Nephron (organoid): ENCODE data around the gene CDK5.

ENCODE experiments used
- H3K27ac Mint-ChIP-seq, 3 experiments: 2 replicates each; pipeline ENCODE4 v1.8.0; 2020; ENCODE audit warnings: mixed read lengths in 3 of 3, mild to moderate bottlenecking in 2 of 3, moderate library complexity in 1 of 3
- H3K27me3 Mint-ChIP-seq: 2 replicates; pipeline ENCODE4 v1.8.0; 2021; ENCODE audit warnings: low read depth, mild to moderate bottlenecking, moderate library complexity, mixed read lengths
- H3K36me3 Mint-ChIP-seq: 2 replicates; pipeline ENCODE4 v1.8.0; 2020; ENCODE audit warnings: low read depth, mixed read lengths
- H3K4me1 Mint-ChIP-seq: 2 replicates; pipeline ENCODE4 v1.8.0; 2020; ENCODE audit warnings: mixed read lengths
- H3K4me3 Mint-ChIP-seq, 3 experiments: 2 replicates each; pipeline ENCODE4 v1.8.0; 2020; ENCODE audit warnings: mild to moderate bottlenecking in 3 of 3, mixed read lengths in 3 of 3, moderate library complexity in 2 of 3
- H3K9me3 Mint-ChIP-seq: 2 replicates; pipeline ENCODE4 v1.8.0; 2020; ENCODE audit warnings: mixed read lengths
- CTCF ChIP-seq, 3 experiments: fragments of 200-600 bp; sonication (generic); IDR thresholded peaks; one replicate each; pipeline ENCODE4 v1.5.0; 2021; ENCODE audit warnings: antibody characterized with exemption in 3 of 3; ENCODE audit not compliant: unreplicated experiment in 3 of 3

Gene CDK5

GRCh38 chr7:151051108-151051507, 6.6 kb downstream of the CDK5 start:
- H3K4me1 Mint-ChIP-seq, result peaks cover 10% of the 10 kb centered on the region
- H3K27me3 Mint-ChIP-seq, result peaks cover 19% of the 10 kb centered on the region
- H3K9me3 Mint-ChIP-seq, result no peaks in the 10 kb centered on the region
- TF ChIP-seq CTCF (IDR thresholded peaks at IDR 0.05; ENCODE audit: unreplicated experiment in 3 of 3), result no peak
- H3K4me3 Mint-ChIP-seq, result no peak overlapping the region
- no peak overlapping the region for H3K27ac Mint-ChIP-seq
- peaks cover 5% of the 10 kb centered on the region for H3K36me3 Mint-ChIP-seq

GRCh38 chr7:151048911-151049463, 8.7 kb downstream of the CDK5 start:
- no peaks in the 10 kb centered on the region for H3K36me3 Mint-ChIP-seq
- H3K27me3 Mint-ChIP-seq, result peaks cover 16% of the 10 kb centered on the region

GRCh38 chr7:151047976-151048815, 9.5 kb downstream of the CDK5 start, which contains the start of gene ASIC3:
TSS of gene ASIC3 (plus strand) at chr7:151048531. CDS start at chr7:151048886, 355 bp downstream.
- Mint-ChIP-seq H3K9me3 (no peaks in the 10 kb centered on the region), H3K27me3 (peaks cover 16% of the 10 kb centered on the region), H3K4me3 (no peak within 1 kb of the TSS), H3K36me3 (no peaks in the 10 kb centered on the region), H3K4me1 (peaks cover 10% of the 10 kb centered on the region), H3K27ac (peak within 1 kb of the TSS in 2 of 3 experiments; percentile 8 to 32)
- no peak for TF ChIP-seq CTCF (IDR thresholded peaks at IDR 0.05; ENCODE audit: unreplicated experiment in 3 of 3)

More at GRCh38 chr7:151048911-151049463, 8.7 kb downstream of the CDK5 start:
- peaks cover 10% of the 10 kb centered on the region for H3K4me1 Mint-ChIP-seq
- no peak overlapping the region for H3K4me3 Mint-ChIP-seq
- no peak for TF ChIP-seq CTCF (IDR thresholded peaks at IDR 0.05; ENCODE audit: unreplicated experiment in 3 of 3)
- no peaks in the 10 kb centered on the region for H3K9me3 Mint-ChIP-seq
- H3K27ac Mint-ChIP-seq, result no peak overlapping the region

- Mint-ChIP-seq H3K9me3 (no peaks in the 10 kb centered on the region), H3K4me1 (peaks cover 10% of the 10 kb centered on the region), H3K36me3 (no peaks in the 10 kb centered on the region), H3K27me3 (peaks cover 16% of the 10 kb centered on the region), H3K27ac (peak overlapping the region in 2 of 3 experiments; percentile 8 to 32), H3K4me3 (no peak overlapping the region)
- TF ChIP-seq CTCF (IDR thresholded peaks at IDR 0.05; ENCODE audit: unreplicated experiment in 3 of 3), result no peak
These were observed 10.8 kb downstream of the CDK5 start for GRCh38 chr7:151046603-151047573.

- H3K4me3 Mint-ChIP-seq, result no peak overlapping the region
- H3K27me3 Mint-ChIP-seq, result peaks cover 16% of the 10 kb centered on the region
- no peaks in the 10 kb centered on the region for H3K9me3 Mint-ChIP-seq
- no peaks in the 10 kb centered on the region for H3K36me3 Mint-ChIP-seq
- no peak overlapping the region for H3K27ac Mint-ChIP-seq
- H3K4me1 Mint-ChIP-seq, result peaks cover 13% of the 10 kb centered on the region
- no peak for TF ChIP-seq CTCF (IDR thresholded peaks at IDR 0.05; ENCODE audit: unreplicated experiment in 3 of 3)
These were observed 11.7 kb downstream of the CDK5 start for GRCh38 chr7:151045967-151046366.
